K562 (cell line): ENCODE measurements around the gene OR10D3. TPM values are rescaled to one million over a fixed set of nuclear protein-coding genes. Genes with fewer than 3 reads are reported as not detected.

Experiments used
- BMI1 ChIP-seq: fragments of 150-350 bp; IDR thresholded peaks from 2 replicates; pipeline ENCODE4 v1.6.1; 2014; ENCODE audit warnings: low read length
- C11orf30 ChIP-seq: fragments of 450-650 bp; IDR thresholded peaks from 2 replicates; pipeline ENCODE4 v1.6.1; 2016; ENCODE audit warnings: low read depth, mild to moderate bottlenecking
- DACH1 ChIP-seq: fragments of 450-650 bp; IDR thresholded peaks from 2 replicates; pipeline ENCODE4 v1.6.1; 2018; ENCODE audit not compliant: partially characterized antibody
- EP400 ChIP-seq: fragments of 450-650 bp; IDR thresholded peaks from 2 replicates; pipeline ENCODE4 v1.6.1; 2017; ENCODE audit warnings: antibody characterized with exemption, mild to moderate bottlenecking, moderate library complexity
- ILF3 ChIP-seq: fragments of 450-650 bp; IDR thresholded peaks from 2 replicates; pipeline ENCODE4 v1.6.1; 2018; ENCODE audit warnings: antibody characterized with exemption, mild to moderate bottlenecking, moderate library complexity, borderline replicate concordance
- NCOA2 ChIP-seq, 2 experiments: fragments of 450-650 bp; IDR thresholded peaks; 2 replicates each; pipeline ENCODE4 v1.6.1; 2018; ENCODE audit warnings: mild to moderate bottlenecking in 2 of 2, moderate library complexity in 1 of 2; ENCODE audit not compliant: partially characterized antibody in 2 of 2
- NR3C1 ChIP-seq: sonication (generic); formaldehyde crosslinking; IDR thresholded peaks from 2 replicates; pipeline ENCODE4 v1.8.1; 2022; ENCODE audit warnings: missing genetic modification reagents
- RAD51 ChIP-seq: fragments of 450-650 bp; IDR thresholded peaks from 2 replicates; pipeline ENCODE4 v1.7.1; 2016; ENCODE audit warnings: low read depth, mild to moderate bottlenecking, borderline replicate concordance
- STAG1 ChIP-seq: sonication (generic); formaldehyde crosslinking; IDR thresholded peaks from 2 replicates; pipeline ENCODE4 v1.5.0; 2020; ENCODE audit warnings: missing genetic modification reagents, borderline replicate concordance
- TCFL5 ChIP-seq: fragments of 250-450 bp; sonication (Bioruptor Pico); conservative IDR thresholded peaks from 2 replicates; pipeline ENCODE4 v1.6.1; 2021; ENCODE audit warnings: mild to moderate bottlenecking, moderate library complexity, matching md5 sums
- XRCC4 ChIP-seq: IDR thresholded peaks from one replicate; pipeline ENCODE4 v1.6.1; 2011; ENCODE audit not compliant: insufficient read depth, insufficient read length; ENCODE audit errors: extremely low read depth
- ZNF3 ChIP-seq: fragments of 250-450 bp; sonication (Bioruptor Pico); IDR thresholded peaks from 2 replicates; pipeline ENCODE4 v1.5.0; 2021; ENCODE audit warnings: mild to moderate bottlenecking, moderate library complexity
- ZNF41 ChIP-seq: fragments of 250-450 bp; sonication (Bioruptor Pico); conservative IDR thresholded peaks from 2 replicates; pipeline ENCODE4 v1.4.0; 2020; ENCODE audit warnings: mild to moderate bottlenecking
- ZNF507 ChIP-seq: conservative IDR thresholded peaks from 2 replicates; pipeline ENCODE4 v1.6.1; 2017; ENCODE audit warnings: missing genetic modification characterization, missing compliant biosample characterization
- polyA plus RNA-seq, 8 experiments: library from polyadenylated mRNA; depleted of rRNA in 4 of 8; stranded (reverse) in 5 of 8; unstranded in 3 of 8; fragments of >200 nt; fragmentation: Nextera tagmentation in 2 of 8; fragmentation: Illumina TruSeq in 1 of 8; extraction: Ambion mirVana in 2 of 8; extraction: Trizol in 1 of 8; gene quantifications; 2 replicates each; pipeline versions ENCODE4 v1.2.1 to v1.2.3, GENCODE V29; 2011 to 2014; ENCODE audit warnings: inconsistent platforms in 1 of 8, missing spikeins in 1 of 8
- total RNA-seq, 7 experiments: library from RNA; depleted of rRNA in 6 of 7; stranded (reverse); fragments of >200 nt in 6 of 7; fragmentation: Illumina TruSeq in 2 of 7; extraction: Trizol in 2 of 7; gene quantifications; 2 replicates each; pipeline versions ENCODE4 v1.2.1 to v1.2.3, GENCODE V29; 2011 to 2021; ENCODE audit warnings: low replicate concordance in 1 of 7

The OR10D3 gene
- total and polyA plus RNA-seq, 9 of the 15 experiments (the other 6 are each of a cell fraction or from before 2014, with no cell fraction given) = 0.07 to 2.9 (median 0.80) TPM; not detected in 1

- no peak for TF ChIP-seq ILF3
- TF ChIP-seq ZNF507 (tag) = no peak
- no peak for TF ChIP-seq RAD51
- TF ChIP-seq XRCC4 = no peak
- no peak for TF ChIP-seq NR3C1
- no peak for TF ChIP-seq BMI1
- TF ChIP-seq DACH1 = no peak
- TF ChIP-seq TCFL5 = no peak
- TF ChIP-seq C11orf30 = no peak
- no peak for TF ChIP-seq ZNF3
- no peak for TF ChIP-seq NCOA2 (IDR thresholded peaks at IDR 0.05; ENCODE audit: partially characterized antibody in 2 of 2)
- no peak for TF ChIP-seq ZNF41 (CRISPR knock-in tag)
- peak; percentile 73 for TF ChIP-seq EP400
- no peak for TF ChIP-seq STAG1 (CRISPR knock-in tag)
- TF ChIP-seq, all 486 proteins: peak for 96
Observed at GRCh38 chr11:124170801-124171586, 12.2 kb upstream of the OR10D3 start (continued).
